GM12873 (cell line): ENCODE measurements around the gene LRP8.

ENCODE experiments used
- TF ChIP-seq, protein P1 (sequence below): IDR thresholded peaks from 2 replicates; pipeline ENCODE4 v1.5.1; 2012; ENCODE audit warnings: low read depth, mild to moderate bottlenecking, moderate library complexity, low read length, control low read depth; ENCODE audit not compliant: insufficient read depth; ENCODE audit errors: missing control alignments

Gene LRP8

GRCh38 chr1:53367503-53368313, 39.8 kb upstream of the LRP8 start:
- TF ChIP-seq, protein P1, sequence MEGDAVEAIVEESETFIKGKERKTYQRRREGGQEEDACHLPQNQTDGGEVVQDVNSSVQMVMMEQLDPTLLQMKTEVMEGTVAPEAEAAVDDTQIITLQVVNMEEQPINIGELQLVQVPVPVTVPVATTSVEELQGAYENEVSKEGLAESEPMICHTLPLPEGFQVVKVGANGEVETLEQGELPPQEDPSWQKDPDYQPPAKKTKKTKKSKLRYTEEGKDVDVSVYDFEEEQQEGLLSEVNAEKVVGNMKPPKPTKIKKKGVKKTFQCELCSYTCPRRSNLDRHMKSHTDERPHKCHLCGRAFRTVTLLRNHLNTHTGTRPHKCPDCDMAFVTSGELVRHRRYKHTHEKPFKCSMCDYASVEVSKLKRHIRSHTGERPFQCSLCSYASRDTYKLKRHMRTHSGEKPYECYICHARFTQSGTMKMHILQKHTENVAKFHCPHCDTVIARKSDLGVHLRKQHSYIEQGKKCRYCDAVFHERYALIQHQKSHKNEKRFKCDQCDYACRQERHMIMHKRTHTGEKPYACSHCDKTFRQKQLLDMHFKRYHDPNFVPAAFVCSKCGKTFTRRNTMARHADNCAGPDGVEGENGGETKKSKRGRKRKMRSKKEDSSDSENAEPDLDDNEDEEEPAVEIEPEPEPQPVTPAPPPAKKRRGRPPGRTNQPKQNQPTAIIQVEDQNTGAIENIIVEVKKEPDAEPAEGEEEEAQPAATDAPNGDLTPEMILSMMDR, result no peak

DNA sequence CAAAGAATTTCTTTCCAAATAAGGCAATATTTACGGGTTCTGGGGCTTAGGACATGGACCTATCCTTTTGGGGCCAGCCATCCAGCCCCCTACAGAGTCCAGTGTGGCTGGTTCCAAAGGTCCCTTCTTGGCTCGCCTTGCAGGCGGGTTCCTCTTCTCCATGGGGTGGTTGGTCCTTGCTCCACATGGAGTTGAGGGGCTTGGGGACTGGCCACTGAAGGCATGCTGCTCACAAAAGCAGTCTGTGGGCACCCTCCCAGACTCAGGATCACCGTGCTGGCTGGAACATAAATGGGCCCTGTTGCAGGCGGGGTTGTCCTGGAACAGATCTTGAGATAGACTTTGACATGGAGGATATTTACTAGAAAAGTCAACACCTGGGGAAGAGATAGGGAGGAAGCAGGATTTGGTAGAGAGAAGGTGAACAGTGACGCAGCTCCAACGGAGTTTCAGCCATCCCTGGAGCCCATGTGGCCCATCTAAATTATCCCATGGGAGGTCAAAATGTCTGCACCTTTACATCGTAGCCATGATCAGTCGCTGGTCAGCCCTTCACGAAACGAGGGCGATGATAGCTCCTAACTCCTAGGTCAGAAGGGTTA, 39.1 kb upstream of the LRP8 start:
- TF ChIP-seq, protein P1, result no peak

GRCh38 chr1:53365437-53366063, 37.7 kb upstream of the LRP8 start:
- TF ChIP-seq, protein P1, result no peak

- TF ChIP-seq, protein P1, result peak; percentile 37
These were observed 35.2 kb upstream of the LRP8 start for GRCh38 chr1:53362851-53363642.

DNA sequence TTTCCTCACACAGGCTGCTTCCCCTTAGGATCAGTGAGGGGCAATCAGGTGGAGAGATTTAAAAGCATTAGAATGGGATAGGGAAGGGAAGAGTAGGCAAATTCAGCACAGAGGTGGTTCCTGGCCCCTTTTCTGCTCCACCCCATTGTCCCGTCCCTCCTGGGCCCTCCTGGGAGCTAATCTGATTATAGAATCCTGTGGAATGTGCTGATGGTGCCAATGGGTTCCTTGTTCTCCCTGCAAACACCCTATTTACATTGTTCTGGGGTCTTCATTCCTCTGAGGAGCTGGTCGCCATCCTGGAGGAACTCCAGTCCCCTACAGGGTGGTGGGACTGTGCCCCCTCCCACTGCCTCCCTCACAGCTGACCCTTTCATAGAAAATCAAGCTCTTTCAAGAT, 34.4 kb upstream of the LRP8 start:
- TF ChIP-seq, protein P1, result no peak

DNA sequence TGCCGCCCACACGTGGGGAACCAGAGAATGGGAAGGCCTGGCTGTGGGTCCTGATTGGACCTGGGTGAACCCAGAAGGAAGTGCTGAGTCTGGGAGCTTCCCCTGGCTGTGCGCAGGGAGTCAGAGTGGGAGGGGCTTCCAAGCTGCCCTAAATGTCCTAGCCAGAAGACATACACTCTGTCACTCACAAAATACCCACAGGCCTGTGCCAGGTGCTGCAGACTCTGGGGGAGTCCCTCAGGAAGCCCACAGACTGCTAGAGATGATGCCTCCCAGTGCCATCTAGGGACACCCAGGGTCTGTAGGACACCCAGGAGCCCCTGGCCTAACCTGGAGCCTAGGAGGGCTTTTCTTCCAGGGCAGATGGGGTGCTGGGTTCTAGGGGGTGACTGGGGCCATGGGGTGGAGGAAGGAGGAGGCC, 33.7 kb upstream of the LRP8 start:
- TF ChIP-seq, protein P1, result no peak

- TF ChIP-seq, protein P1, result no peak
These were observed 32.0 kb upstream of the LRP8 start for GRCh38 chr1:53359934-53360276.
